ENCODE measurements around the gene RASA2. TPM values are rescaled to one million over a fixed set of nuclear protein-coding genes. Genes with fewer than 3 reads are reported as not detected.

The RASA2 gene
- total and polyA plus RNA-seq, 9 of the 15 experiments (the other 6 are each of a cell fraction or from before 2014, with no cell fraction given) = 2.0 to 12.8 (median 9.5) TPM

DNA sequence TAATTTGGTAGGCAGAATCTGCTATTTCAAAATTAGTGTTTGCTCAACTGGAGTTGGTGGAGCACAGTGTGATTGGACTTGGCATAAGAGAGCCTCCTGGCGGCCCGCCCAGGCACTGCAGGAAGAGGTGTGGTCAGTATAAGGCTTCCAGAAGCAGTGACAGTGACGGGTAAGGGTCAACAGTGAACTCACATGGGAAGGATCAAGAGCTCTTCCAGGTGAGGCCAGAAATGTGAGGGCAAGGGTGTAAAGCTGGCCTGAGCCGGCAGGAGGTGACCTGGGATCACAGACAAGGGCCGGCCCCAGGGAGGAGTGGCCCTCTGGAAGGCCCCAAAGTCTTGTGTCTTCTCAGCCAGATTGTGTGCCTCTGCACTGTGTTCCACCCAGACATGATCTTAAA lies 158.1 kb downstream of the RASA2 start (continued):
- TF ChIP-seq ZMIZ1 (IDR thresholded peaks at IDR 0.05; ENCODE audit: low read depth in 2 of 2, low read length in 2 of 2) = no peak
- TF ChIP-seq ADNP (tag; IDR thresholded peaks at IDR 0.05) = no peak
- TF ChIP-seq YBX1 (IDR thresholded peaks at IDR 0.05) = no peak
- TF ChIP-seq RERE (CRISPR knock-in tag; IDR thresholded peaks at IDR 0.05; ENCODE audit: borderline replicate concordance) = no peak
- TF ChIP-seq SETDB1 (IDR thresholded peaks at IDR 0.05; ENCODE audit: low read length) = no peak
- no peak for TF ChIP-seq NR1H2 (CRISPR knock-in tag; IDR thresholded peaks at IDR 0.05)
- no peak for TF ChIP-seq BMI1 (IDR thresholded peaks at IDR 0.05; ENCODE audit: low read length)
- TF ChIP-seq, protein P1, sequence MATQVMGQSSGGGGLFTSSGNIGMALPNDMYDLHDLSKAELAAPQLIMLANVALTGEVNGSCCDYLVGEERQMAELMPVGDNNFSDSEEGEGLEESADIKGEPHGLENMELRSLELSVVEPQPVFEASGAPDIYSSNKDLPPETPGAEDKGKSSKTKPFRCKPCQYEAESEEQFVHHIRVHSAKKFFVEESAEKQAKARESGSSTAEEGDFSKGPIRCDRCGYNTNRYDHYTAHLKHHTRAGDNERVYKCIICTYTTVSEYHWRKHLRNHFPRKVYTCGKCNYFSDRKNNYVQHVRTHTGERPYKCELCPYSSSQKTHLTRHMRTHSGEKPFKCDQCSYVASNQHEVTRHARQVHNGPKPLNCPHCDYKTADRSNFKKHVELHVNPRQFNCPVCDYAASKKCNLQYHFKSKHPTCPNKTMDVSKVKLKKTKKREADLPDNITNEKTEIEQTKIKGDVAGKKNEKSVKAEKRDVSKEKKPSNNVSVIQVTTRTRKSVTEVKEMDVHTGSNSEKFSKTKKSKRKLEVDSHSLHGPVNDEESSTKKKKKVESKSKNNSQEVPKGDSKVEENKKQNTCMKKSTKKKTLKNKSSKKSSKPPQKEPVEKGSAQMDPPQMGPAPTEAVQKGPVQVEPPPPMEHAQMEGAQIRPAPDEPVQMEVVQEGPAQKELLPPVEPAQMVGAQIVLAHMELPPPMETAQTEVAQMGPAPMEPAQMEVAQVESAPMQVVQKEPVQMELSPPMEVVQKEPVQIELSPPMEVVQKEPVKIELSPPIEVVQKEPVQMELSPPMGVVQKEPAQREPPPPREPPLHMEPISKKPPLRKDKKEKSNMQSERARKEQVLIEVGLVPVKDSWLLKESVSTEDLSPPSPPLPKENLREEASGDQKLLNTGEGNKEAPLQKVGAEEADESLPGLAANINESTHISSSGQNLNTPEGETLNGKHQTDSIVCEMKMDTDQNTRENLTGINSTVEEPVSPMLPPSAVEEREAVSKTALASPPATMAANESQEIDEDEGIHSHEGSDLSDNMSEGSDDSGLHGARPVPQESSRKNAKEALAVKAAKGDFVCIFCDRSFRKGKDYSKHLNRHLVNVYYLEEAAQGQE (IDR thresholded peaks at IDR 0.05; ENCODE audit: borderline replicate concordance) = peak; percentile 76
- TF ChIP-seq, protein P1 (CRISPR knock-in tag; IDR thresholded peaks at IDR 0.05; ENCODE audit: low read depth) = no peak
- TF ChIP-seq, protein P2, sequence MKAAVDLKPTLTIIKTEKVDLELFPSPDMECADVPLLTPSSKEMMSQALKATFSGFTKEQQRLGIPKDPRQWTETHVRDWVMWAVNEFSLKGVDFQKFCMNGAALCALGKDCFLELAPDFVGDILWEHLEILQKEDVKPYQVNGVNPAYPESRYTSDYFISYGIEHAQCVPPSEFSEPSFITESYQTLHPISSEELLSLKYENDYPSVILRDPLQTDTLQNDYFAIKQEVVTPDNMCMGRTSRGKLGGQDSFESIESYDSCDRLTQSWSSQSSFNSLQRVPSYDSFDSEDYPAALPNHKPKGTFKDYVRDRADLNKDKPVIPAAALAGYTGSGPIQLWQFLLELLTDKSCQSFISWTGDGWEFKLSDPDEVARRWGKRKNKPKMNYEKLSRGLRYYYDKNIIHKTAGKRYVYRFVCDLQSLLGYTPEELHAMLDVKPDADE (conservative IDR thresholded peaks at IDR 0.05; ENCODE audit: control insufficient read depth, low read depth, low read length) = no peak

All from K562 (cell line).